Calu3 (cell line): ENCODE results near the gene EYS. TPM values are rescaled to one million over a fixed set of nuclear protein-coding genes. Genes with fewer than 3 reads are reported as not detected.

Source experiments
- BruUV-seq: library from RNA; stranded (reverse); fragments of 400-500 nt; replicated peaks from 2 replicates; lab custom pipeline; 2021; lab: Mats Ljungman, UMichigan
- CTCF ChIA-PET: fragments of 300-600 bp; sonication (Branson Sonifier 250); formaldehyde crosslinking; loops from one replicate; lab custom pipeline; 2022; ENCODE audit warnings: antibody characterized with exemption; lab: Charles Lee
- DNase-seq: peaks from one replicate; pipeline ENCODE4 v3.0.0; 2022
- H3K27ac Mint-ChIP-seq: one replicate; pipeline ENCODE4 v1.8.0; 2022; ENCODE audit warnings: mixed read lengths; ENCODE audit not compliant: unreplicated experiment
- H3K27me3 Mint-ChIP-seq: one replicate; pipeline ENCODE4 v1.8.0; 2022; ENCODE audit warnings: mixed read lengths; ENCODE audit not compliant: unreplicated experiment
- H3K36me3 Mint-ChIP-seq: one replicate; pipeline ENCODE4 v1.8.0; 2022; ENCODE audit warnings: mild to moderate bottlenecking, moderate library complexity, mixed read lengths; ENCODE audit not compliant: insufficient read depth, unreplicated experiment
- H3K4me1 Mint-ChIP-seq: one replicate; pipeline ENCODE4 v1.8.0; 2022; ENCODE audit warnings: mild to moderate bottlenecking, low read depth, mixed read lengths; ENCODE audit not compliant: unreplicated experiment
- H3K4me3 Mint-ChIP-seq: one replicate; pipeline ENCODE4 v1.8.0; 2022; ENCODE audit warnings: mild to moderate bottlenecking, low read depth, moderate library complexity, mixed read lengths; ENCODE audit not compliant: unreplicated experiment
- H3K9me3 Mint-ChIP-seq: one replicate; pipeline ENCODE4 v1.8.0; 2022; ENCODE audit warnings: low read depth, mixed read lengths; ENCODE audit not compliant: unreplicated experiment
- CTCF ChIP-seq: fragments of 200-600 bp; IDR thresholded peaks from one replicate; pipeline ENCODE4 v1.8.0; 2022; ENCODE audit warnings: antibody characterized with exemption; ENCODE audit not compliant: unreplicated experiment
- intact Hi-C: fragments of 100-400 bp; cut with micrococcal nuclease; formaldehyde crosslinking; loops from one replicate; pipeline ENCODE4 v1.10.0; 2022; ENCODE audit not compliant: unreplicated experiment
- total RNA-seq: library from RNA; stranded (reverse); gene quantifications from 2 replicates; pipeline ENCODE4 v1.2.3, GENCODE V29; 2022

EYS gene
- total RNA-seq, 1 experiment from 2014 or later, result not detected

- Mint-ChIP-seq H3K36me3 (no peaks in the 10 kb centered on the region), H3K4me1 (no peaks in the 10 kb centered on the region), H3K27me3 (no peaks in the 10 kb centered on the region), H3K4me3 (no peak overlapping the region), H3K27ac (no peak overlapping the region), H3K9me3 (peaks cover 16% of the 10 kb centered on the region)
- BruUV-seq, result no TSS peak
- CTCF ChIA-PET, result no interaction called here
- DNase-seq, result no peak
- intact Hi-C loops, result no loop called here
- no peak for TF ChIP-seq CTCF
Measured at GRCh38 chr6:65199121-65199520, 507.9 kb downstream of the EYS start.

- Mint-ChIP-seq H3K36me3 (no peaks in the 10 kb centered on the region), H3K4me1 (no peaks in the 10 kb centered on the region), H3K9me3 (peaks cover 3% of the 10 kb centered on the region), H3K27me3 (no peaks in the 10 kb centered on the region), H3K4me3 (no peak overlapping the region), H3K27ac (no peak overlapping the region)
- no peak for TF ChIP-seq CTCF
- CTCF ChIA-PET, result no interaction called here
- BruUV-seq, result no TSS peak
- DNase-seq, result no peak
- intact Hi-C loops, result no loop called here
Measured at GRCh38 chr6:65191471-65191870, 515.6 kb downstream of the EYS start.

GRCh38 chr6:65189236-65189881 lies 517.7 kb downstream of the EYS start:
- no peaks in the 10 kb centered on the region for H3K4me1 Mint-ChIP-seq
- H3K9me3 Mint-ChIP-seq, result peaks cover 3% of the 10 kb centered on the region
- H3K36me3 Mint-ChIP-seq, result no peaks in the 10 kb centered on the region
- no peak for TF ChIP-seq CTCF
- H3K27ac Mint-ChIP-seq, result no peak overlapping the region
- CTCF ChIA-PET, result no interaction called here
- BruUV-seq, result no TSS peak
- intact Hi-C loops, result no loop called here
- H3K27me3 Mint-ChIP-seq, result no peaks in the 10 kb centered on the region
- DNase-seq, result no peak
- H3K4me3 Mint-ChIP-seq, result no peak overlapping the region

- no peak overlapping the region for H3K27ac Mint-ChIP-seq
- H3K4me1 Mint-ChIP-seq, result no peaks in the 10 kb centered on the region
- no TSS peak for BruUV-seq
- H3K4me3 Mint-ChIP-seq, result no peak overlapping the region
- CTCF ChIA-PET, result no interaction called here
- no peaks in the 10 kb centered on the region for H3K36me3 Mint-ChIP-seq
- no peak for DNase-seq
- intact Hi-C loops, result no loop called here
- no peak for TF ChIP-seq CTCF
- H3K9me3 Mint-ChIP-seq, result peaks cover 3% of the 10 kb centered on the region
- H3K27me3 Mint-ChIP-seq, result no peaks in the 10 kb centered on the region
Measured at GRCh38 chr6:65186826-65187225, 520.2 kb downstream of the EYS start.
